ENCODE measurements around the gene TNNI2. TPM values are rescaled to one million over a fixed set of nuclear protein-coding genes. Genes with fewer than 3 reads are reported as not detected.
"Not testable (repeated sequence)": the region's sequence is repeated elsewhere in the genome, so short reads cannot be mapped to it uniquely, and the experiment has no call there.

TNNI2 gene
- 0.32 TPM for polyA plus RNA-seq (ENCODE audit: insufficient read length)
- long read RNA-seq, donor 1 = 0 reads
- long read RNA-seq, donor 2 = 0 reads
- long read RNA-seq, donor 3 = 0 reads
- long read RNA-seq, donor 4 = 0 reads
- long read RNA-seq, donor 5 = 0 reads
- long read RNA-seq, donor 6 = 0 reads
- long read RNA-seq, donor 7 = 0 reads
- long read RNA-seq, donor 8 = 0 reads

GRCh38 chr11:1838426-1839144, at the start of gene TNNI2:
TNNI2 (plus strand) TSS chr11:1838981; CDS start chr11:1839697, 716 bp downstream.
- no peak for DNase-seq

DNA sequence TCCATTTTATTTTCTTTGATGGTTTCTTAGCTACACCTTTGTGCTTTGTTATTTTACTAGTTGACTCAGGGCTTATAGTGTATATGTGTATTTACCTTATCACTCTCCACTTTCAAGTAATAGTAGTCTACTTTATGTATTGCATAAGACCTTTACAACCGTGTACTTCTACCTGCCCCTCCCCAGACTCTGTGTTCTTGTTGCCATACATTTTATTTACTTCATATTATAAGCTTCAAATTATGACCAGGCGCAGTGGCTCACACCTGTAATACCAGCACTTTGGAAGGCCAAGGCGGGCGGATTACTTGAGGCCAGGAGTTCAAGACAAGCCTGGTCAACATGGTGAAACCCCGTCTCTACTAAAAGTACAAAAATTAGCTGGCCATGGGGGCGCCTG, 46.9 kb upstream of the TNNI2 start:
- DNase-seq = no peak

- no peak for DNase-seq
These were observed 46.3 kb upstream of the TNNI2 start for GRCh38 chr11:1792461-1792860.

DNA sequence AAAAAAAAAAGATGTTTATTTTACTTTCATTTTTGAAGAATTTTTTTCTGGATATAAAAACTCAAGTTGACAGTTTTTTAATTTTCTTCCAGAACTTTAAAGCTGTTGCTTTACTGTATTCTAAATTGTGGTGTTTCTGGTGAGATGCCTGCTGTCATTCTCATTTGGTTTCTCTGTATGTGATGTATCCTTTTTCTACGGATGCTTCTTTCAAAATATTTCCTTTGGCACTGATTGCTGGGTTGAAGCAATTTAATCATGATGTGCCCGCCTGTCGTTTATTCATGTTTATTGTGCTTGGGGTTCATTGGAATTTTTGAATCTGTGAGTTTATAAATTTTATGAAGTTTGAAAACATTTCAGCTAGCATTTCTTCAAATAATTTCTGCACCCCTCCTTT, 45.7 kb upstream of the TNNI2 start:
- DNase-seq = no peak

DNA sequence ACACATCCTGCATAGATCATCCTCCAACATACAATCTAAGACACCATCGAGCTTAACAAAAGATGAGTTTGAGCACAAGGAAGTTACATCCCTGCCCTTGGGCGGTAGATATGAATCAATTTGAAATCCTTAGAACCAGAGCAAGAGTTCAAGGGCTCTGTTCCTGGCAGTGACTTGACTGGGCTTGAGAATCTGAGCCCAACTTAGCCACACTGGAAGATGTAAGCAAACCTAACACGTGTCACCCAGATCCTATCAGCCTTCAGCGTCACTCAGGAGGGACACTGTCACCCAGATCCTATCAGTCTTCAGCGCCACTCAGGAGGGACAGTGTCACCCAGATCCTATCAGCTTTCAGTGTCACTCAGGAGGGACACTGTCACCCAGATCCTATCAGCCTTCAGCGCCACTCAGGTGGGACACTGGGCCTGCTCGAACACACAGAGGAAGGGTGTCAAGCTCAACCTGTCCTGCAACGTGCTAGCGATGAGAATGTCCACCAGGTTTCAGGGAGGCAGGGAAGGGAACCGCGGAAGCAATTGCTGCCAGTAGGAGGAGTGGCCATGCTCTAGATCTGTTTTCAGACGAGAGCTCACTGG, 42.3 kb upstream of the TNNI2 start:
- no peak for DNase-seq

DNA sequence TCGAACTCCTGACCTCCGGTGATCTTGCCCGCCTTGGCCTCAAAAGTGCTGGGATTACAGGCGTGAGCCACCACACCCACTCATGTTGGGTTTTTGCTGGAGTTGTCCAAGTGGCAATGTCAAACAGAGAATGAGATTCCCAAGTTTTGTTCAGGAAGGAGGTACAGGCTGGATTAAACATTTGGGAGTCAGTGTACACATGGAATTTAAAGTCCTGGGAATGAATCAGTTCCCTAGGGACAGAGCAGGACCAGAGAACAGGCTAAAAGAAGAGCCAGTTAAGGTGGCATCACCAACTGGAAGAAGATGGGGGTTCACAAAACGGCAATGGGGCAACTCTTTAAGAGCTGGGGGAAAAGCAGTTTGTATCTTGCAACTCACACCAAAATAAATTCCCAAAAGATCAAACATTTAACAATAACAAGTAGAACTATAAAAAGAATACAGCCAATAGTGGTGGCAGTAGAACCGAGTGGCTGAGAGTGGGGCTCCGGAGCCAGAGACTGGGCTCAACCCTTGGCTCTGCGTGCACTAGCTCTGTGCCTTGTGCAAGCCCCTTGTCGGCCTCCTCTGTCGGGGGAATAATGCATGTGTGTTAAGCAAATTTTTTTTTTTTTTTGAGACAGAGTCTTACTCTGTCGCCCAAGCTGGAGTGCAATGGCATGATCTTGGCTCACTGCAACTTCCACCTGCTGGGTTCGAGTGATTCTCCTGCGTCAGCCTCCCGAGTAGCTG, 41.2 kb upstream of the TNNI2 start:
- no peak for DNase-seq

- DNase-seq = no peak
These were observed 35.5 kb upstream of the TNNI2 start for GRCh38 chr11:1803246-1803645.

GRCh38 chr11:1803835-1804519, 34.8 kb upstream of the TNNI2 start:
- not testable (repeated sequence) for DNase-seq

GRCh38 chr11:1805525-1805924, 33.3 kb upstream of the TNNI2 start:
- no peak for DNase-seq

- no peak for DNase-seq
These were observed 31.4 kb upstream of the TNNI2 start for GRCh38 chr11:1807264-1807995.

GRCh38 chr11:1810761-1811160, 28.0 kb upstream of the TNNI2 start:
- DNase-seq = no peak

DNA sequence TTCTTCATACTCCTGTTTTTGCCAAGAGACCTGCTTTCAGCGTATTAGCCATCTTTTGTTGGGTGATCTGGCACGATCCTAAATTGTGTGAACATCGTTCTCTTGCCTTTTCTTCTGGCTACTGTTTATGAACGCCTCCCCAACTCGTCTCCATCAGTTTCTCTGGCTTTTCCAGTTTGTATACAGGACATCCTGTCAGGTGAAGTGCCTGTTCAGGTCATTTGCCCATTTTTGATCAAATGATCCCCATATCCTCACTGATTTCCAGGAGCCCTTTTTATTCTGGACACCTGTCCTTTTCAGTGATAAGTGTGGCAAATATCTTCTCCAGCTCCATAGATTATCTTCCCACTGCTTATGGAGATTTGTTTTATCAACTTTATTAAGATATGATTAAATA, 26.5 kb upstream of the TNNI2 start:
- DNase-seq = no peak

DNA sequence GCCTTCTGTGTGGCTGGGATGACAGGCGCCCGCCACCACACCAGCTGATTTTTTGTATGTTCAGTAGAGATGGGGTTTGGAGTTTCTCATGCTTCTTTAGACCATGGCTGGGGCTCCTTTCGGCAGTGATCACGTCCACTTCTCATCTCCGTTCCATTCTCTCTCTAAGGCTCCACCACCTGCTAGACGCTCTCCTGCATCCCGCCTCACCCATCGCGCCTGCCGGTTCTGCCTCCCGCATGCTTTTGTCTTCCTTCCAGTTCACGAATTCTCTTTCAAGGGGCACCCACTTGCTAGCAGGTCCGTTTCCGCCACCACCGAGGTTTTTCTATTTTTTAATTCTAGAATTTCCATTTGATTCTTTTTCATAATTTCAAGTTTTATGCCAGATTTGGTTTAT, 26.0 kb upstream of the TNNI2 start:
- no peak for DNase-seq

- DNase-seq = not testable (repeated sequence)
These were observed 25.4 kb upstream of the TNNI2 start for GRCh38 chr11:1813356-1813755.

GRCh38 chr11:1814691-1815090, 24.1 kb upstream of the TNNI2 start:
- no peak for DNase-seq

DNA sequence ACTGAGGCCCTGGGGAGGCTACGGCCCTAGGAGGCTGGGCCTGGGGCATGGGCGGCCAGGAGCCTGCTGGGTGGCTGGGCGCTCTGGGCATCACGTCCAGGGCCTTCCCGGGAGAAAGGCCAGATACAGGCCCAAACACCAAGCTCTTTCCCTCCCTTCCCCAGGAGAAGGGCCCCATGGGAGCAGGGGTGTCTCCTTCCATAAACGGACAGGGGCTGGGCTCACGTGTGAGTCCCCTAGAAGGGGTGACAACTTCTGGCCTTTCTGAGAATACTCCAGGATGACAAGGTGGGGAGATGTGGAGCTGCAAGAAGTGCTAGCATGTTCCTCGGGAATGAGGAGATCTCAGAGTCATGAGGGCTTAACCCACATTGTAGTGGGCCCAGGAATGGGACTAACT, 23.5 kb upstream of the TNNI2 start:
- DNase-seq = no peak

DNA sequence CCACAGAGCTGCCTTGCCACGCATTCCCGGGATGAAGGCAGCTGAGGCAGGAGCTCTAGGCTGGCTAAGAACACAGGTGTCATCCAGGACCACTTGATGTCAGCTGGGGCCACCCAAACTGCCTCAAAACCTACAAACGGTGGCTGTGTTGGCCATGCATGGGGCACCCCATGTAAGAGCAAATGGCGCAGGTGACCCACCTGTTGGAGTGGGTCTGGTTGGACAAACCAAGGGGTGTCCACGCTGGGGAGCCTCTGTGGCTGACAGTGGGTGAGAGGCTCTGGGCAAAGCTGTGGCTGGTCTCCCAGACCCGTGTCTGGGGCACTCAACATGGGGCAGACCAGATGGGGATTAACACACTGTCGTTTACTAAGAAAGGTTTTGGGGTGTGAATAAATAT, 23.0 kb upstream of the TNNI2 start:
- DNase-seq = no peak

DNA sequence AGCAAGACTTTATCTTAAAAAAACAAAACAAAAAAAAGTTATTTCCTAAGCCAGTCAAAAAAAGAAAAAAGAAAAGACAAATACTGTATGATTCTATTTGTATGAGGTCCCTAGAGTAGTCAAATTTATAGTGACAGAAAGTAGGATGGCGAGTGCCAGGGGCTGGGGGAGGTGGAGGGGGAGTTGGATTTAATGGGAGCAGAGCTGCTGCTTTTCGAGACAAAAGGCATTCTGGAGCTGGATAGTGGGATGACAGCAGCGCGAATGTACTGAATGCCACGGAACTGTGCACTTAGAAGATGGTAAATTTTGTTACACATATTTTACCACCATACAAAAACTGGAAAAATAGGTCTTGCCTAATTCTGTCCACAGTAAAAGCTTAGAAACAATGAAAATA, 21.8 kb upstream of the TNNI2 start:
- no peak for DNase-seq

DNA sequence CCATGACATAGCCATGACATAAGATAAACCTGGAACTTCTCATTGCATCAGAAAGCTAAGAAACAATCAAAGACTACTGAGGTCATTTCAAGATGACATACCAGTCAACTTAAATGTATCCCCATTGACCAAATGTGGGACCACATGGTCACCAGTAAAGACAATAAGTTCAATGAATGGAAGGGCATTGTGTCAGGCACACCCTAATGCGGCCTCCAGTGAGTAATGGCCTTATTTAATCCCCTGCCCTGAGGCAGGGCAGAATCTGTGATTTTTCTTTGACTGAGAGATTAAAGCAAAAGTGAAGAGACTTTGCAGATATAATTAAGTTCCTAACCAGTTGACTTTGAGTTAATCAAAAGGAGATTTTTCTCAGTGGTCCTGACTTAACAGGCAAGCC, 21.3 kb upstream of the TNNI2 start:
- DNase-seq = no peak

- no peak for DNase-seq
These were observed 19.7 kb upstream of the TNNI2 start for GRCh38 chr11:1819074-1819473.

GRCh38 chr11:1820463-1821325, 18.1 kb upstream of the TNNI2 start:
- DNase-seq = no peak

All from left kidney (tissue), 8 donors.